ENCODE measurements around the gene SATB1.
"Not testable (repeated sequence)": the region's sequence is repeated elsewhere in the genome, so short reads cannot be mapped to it uniquely, and the experiment has no call there.

Gene SATB1

DNA sequence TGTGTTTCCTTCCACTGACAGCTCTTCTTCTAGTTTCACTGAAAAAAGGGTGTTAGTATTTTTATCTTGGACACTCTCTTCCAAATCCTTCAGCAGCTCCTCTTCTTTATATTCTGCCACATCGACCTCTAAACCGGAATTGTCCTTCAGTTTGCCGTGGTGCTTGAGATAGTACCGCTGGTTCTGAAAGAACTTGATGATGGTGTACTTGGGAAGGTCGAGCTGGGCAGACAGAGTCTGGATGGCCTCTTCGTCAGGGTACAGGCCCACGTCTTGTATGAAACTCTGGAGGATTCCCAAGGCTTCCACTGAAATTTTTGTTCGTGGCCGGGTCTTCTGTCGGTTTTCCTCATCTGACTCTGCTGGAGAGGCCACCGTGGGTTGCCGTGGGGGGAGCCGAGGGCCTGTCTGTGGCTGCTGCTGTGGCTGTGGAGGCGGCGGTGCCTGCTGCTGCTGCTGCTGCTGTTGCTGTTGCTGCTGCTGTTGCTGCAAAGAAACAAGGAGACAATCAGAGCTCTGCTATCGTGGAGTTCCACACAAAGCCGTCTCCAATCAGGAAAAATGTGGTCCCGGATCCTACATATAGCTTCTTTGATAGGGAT is 75.8 kb downstream of the SATB1 start:
- no peak for DNase-seq

DNA sequence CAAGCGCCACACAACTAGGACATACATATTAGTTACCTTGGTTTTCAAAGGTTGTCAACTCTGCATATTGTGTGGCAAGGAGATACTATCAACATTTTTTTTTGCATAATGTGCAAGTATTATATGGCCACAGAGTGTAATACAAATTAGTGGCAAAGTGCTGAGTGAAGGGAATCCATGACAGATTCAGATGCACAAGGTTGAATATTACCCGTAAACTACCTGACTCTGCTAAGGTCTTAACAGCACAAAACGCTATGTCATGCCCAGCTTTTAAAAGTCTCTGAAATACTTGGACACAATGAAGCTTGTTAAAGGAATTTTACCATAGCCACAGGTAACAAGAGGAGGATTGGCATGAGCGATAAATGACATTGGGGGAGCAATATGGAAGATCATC is 79.0 kb downstream of the SATB1 start:
- no peak for DNase-seq

DNA sequence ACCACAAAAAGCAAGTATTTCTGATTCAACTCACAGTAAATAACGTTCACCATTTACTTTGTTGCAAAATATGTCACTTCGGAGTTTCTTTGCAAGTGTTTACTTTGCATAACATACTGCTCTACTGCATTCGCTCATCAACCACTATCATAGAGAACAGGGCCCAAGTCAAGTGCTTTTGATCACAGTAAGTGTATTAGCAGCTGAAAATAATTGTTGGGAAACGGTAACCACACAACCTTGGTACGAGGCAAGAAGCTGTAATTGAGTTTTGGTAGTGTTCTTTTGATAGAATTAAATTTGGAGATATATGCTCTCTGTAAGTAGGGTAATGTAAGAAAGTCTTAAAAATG is 80.1 kb downstream of the SATB1 start:
- DNase-seq: no peak

DNA sequence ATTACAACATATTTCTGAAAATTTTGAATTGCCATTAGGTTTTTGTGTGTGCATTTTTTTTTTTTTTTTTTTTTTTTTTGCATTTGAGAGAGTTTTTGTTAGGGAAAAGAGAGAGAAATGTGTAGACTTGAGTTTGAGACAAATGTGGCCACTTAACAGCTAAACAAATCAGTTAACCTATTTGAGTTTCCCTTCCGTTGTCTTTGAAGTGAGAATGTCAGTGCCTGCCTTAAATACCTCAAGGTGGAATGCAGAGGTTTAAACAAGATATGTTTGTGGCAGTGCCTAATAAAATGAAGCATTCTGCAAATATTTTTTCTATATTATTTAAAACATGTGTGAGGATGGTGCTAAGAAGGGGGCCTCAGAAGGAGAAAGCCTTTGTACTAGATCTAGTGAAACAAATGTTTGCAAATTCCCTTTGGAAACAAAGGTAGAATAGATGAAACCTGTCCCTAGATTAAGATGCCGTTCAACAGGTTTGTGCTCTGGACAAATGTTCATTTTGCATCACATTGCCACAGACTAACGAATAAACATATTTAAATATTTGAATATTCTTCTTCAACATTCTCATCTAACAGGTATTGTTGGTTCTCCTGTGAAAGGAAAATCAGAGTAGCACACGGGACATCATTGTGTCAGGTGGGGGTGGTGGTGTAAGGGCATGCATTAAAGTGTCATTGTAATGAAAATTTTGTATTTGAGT is 80.7 kb downstream of the SATB1 start:
- DNase-seq: no peak

DNA sequence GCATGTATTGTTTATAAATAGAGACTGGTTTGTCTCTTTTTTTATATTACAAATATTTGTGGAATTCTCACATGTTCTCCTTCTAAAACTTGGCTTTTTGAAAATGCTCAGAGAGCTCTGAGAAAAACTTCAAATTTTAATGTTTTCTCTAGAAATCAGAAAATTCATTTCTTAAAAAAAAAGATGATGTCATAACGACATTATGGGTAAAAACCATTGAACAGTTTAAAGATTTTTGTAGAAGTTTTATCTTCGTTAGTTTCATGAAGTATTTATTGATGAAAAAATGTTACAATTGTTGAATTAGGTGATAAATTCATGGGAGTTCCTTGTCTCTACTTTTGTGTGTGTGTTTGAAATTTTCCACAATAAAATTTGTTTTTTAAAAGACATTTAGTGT is 81.3 kb downstream of the SATB1 start:
- DNase-seq: no peak

DNA sequence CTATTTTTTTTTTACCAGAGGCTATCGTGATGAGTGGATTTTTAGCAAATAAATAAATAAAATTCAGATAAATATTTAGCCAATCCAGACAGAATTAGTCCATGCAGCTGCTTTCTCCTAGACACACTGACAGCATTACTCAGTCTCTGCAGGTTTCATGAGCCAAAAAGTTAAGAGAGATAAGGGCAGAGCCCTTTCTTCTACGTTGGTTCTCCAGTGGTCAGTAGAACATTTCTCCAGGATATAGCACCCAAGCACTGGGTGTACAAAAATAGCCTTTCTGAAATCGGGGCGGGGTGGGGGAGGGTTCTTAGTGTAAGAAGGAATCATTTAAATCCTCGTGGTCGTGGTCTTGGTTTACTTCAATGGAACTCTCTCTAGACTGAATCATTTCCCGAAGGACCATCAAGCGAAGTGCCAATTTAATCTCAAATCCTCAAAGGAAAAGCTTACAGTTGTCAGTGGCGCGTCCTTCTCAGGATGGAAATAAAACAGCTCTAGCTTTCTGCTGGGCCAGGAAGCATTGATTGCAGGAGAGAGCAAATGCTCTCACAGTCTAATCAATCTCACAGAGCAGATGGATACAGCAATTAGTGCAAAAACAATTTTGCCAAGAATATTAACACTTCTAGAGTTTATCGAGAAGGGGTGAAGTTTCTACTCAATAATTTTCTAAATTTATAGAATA is 86.2 kb downstream of the SATB1 start:
- DNase-seq: no peak

DNA sequence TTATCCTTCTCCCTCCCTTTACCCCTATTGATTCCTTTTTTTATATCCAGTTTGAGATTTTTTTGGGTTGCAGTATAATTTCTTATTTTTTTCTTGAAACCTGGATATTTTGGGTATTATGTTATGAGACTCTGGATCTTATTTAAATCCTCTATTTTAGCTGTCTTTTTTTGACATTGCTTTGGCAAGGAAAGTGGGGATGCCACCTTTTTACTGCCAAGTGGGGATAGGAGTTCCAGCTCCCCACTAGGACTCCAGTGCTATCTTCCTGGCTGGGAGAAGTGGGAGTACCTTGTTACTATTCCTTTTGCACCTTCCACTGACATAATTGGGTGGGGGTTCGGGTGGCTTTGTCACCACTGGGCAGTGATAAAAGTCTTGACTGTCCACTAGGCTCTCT is 87.9 kb downstream of the SATB1 start:
- DNase-seq: no peak

DNA sequence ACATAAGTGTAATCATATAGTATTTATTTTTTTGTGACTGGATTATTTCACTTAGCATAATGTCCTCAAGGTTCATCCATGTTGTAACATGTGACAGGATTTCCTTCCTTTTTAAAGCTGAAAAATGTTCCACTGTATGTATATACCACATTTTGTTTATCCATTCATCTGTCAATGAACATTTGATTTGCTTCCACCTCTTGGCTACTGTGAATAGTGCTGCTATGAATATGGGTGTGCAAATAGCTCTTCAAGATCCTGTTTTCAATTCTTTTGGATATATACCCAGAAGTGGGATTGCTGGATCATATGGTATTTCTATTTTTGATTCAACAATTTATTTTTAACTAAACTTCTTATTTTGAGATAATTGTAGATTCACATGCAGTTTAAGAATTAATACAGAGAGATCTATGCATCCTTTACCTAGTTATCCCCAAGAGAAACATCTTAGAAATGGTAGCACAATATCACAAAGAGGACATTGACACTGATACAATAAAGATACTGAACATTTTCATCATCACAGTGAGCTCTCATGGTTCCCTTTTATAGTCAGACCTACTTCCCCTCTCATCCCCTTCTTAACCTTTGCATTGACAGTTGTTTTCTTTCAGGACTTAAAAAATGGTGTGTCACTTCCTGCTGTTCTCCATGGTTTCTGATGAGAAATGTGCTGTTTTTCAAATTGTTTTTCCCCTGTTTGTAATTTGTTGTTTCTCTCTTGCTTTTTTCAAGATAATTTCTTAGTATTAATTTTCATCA is 90.1 kb downstream of the SATB1 start:
- no peak for DNase-seq

DNA sequence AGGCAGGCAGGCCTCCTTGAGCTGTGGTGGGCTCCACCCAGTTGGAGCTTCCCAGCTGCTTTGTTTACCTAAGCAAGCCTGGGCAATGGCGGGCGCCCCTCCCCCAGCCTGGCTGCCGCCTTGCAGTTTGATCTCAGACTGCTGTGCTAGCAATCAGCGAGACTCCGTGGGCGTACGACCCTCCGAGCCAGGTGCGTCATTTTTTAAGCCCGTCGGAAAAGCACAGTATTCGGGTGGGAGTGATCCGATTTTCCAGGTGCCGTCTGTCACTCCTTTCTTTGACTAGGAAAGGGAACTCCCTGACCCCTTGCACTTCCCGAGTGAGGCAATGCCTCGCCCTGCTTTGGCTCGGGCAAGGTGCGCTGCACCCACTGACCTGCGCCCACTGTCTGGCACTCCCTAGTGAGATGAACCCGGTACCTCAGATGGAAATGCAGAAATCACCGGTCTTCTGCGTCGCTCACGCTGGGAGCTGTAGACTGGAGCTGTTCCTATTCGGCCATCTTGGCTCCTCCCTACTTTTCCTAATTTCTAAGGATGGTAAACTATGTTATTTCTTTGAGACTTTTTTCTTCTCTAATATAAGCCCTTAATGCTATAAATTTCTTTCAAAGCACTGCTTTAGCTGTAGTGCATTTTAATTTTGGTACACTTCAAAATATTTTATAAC is 94.2 kb downstream of the SATB1 start:
- not testable (repeated sequence) for DNase-seq

DNA sequence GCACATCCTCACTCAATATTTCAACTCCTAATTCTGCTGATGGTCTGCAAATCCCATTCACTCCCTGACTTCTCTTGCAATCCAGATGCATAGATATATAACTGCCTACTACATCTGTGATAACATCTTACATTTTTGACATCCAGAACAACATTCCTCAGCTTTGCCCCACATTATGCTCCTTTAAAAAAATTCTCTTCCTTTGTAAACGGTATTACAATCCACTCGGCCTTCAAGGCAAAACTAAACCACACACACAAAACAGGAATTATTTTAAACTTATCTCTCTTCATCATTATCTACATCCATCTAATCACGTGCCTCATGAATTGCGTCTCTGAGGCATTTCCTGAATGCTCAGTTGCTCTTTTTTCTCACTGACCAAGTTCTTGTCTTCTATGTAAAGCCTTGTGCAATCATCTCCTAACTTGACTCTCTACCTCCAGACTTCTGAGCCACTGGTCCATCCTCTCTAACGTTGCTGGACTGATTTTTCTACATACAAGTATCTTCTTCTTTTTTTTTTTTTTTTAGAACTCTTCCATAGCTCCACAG is 117.0 kb downstream of the SATB1 start:
- no peak for DNase-seq

DNA sequence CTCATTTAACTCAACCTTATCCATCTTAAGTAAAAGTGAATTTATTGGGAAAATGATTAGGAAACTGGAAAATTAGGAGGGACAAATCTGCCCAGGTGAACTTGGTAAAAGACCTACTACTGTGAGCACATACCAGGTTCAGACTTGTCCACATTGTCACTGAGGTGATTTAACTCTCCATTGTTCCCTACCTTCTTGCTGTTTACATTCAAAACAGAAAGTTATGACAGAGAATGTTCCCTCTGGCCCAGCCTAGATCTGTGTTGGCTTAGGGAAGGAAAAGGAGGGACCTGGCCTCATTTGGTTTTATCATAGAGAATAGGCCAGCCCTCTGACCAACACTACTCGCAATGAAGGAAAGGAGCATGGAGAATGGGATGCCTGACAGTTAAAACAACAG is 117.6 kb downstream of the SATB1 start:
- no peak for DNase-seq

DNA sequence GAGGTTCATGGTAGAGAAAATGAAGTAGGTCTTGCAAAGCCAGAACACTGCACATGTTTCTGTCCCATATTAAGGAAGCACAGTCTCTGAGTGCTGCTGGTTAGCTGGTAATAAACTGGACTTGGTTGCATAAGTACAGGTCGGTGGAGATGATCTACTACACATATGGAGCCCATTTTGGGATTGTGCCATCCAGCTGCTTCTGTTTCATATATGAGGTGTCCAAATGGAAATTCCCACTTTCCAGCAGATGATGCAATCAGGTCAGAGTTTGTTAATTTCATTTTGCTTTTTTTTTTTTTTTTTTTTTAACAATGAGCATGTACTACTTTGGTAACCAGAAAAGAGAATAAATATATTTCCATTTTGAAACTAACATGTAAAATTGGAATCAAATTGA is 122.6 kb downstream of the SATB1 start:
- DNase-seq: no peak

DNA sequence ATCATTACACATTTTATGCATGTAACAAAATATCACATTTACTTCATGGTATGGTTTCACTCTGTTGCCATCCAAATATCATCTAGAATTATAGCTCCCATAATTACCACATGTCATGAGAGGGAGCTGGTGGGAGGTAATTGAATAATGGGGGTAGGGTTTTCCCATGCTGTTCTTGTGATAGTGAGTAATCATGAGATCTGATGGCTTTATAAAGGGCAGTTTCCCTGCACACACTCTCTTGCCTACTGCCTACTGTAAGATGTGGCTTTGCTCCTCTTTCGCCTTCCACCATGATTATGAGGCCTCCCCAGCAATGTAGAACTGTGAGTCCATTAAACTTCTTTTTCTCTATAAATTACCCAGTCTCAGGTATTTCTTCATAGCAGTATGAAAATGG is 123.4 kb downstream of the SATB1 start:
- no peak for DNase-seq

DNA sequence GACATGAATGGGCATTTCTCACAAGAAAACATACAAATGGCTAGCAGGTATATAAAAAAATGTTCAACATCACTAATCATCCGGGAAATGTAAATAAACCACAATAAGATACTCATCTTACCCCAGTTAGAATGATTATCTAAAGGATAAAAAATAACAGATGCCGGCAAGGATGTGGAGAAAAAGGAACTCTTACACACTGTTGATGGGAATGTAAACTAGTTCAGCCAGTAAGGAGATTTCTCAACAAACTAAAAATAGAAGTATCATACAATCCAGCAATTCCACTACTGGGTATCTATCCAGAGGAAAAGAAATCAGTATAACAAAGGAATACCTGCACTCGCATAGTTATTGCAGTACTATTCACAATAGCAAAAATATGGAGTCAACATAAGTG is 124.2 kb downstream of the SATB1 start:
- DNase-seq: no peak

DNA sequence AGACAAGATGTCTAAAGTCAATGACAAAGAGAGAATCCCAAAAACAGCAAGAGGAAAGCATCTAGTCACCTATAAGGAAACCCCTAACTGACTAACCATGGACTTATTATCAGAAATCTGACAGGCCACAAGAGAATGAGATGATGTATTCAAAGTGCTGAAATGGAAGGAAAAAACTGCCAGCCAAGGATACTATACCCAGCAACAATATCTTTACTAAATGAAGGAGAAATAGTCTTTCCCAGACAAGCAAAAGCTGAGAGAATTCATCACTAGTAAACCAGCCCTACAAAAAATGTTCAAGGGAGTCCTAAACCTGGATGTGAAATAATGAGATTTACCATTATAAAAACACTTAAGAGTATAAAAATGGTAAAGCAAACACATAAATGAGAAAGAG is 128.0 kb downstream of the SATB1 start:
- DNase-seq: no peak

Measured in NCI-H1436 (cell line).